GM10248 (cell line): Measurements from ENCODE around the gene COMMD10.

Source experiments
- CTCF ChIA-PET: fragments of 300-600 bp; sonication (Branson Sonifier 250); formaldehyde crosslinking; extraction: SDS; loops from one replicate; lab custom pipeline; 2021; ENCODE audit warnings: antibody characterized with exemption; lab: Yijun Ruan, JAX
- POLR2A ChIA-PET: fragments of 350-650 bp; sonication (Branson Sonifier 250); formaldehyde crosslinking; extraction: SDS; loops from one replicate; lab custom pipeline; 2020; ENCODE audit warnings: antibody characterized with exemption; lab: Yijun Ruan, JAX
- DNase-seq: peaks from one replicate; pipeline ENCODE4 v3.0.0; 2012; ENCODE audit errors: extremely low spot score
- CTCF ChIP-seq: IDR thresholded peaks from 2 replicates; pipeline ENCODE4 v1.5.1; 2012; ENCODE audit warnings: mild to moderate bottlenecking, low read depth; ENCODE audit errors: extremely low read depth, missing control alignments, control extremely low read depth

COMMD10 gene

GRCh38 chr5:116303810-116304209 lies 219.0 kb downstream of the COMMD10 start:
- no peak for DNase-seq
- TF ChIP-seq CTCF, result no peak
- ChIA-PET POLR2A (no interaction called here), CTCF (no interaction called here)

GRCh38 chr5:116305899-116306298 lies 221.1 kb downstream of the COMMD10 start:
- ChIA-PET CTCF (no interaction called here), POLR2A (no interaction called here)
- DNase-seq, result no peak
- no peak for TF ChIP-seq CTCF

GRCh38 chr5:116306846-116307245 lies 222.0 kb downstream of the COMMD10 start:
- TF ChIP-seq CTCF, result no peak
- no peak for DNase-seq
- ChIA-PET POLR2A (no interaction called here), CTCF (no interaction called here)

GRCh38 chr5:116308391-116308790 lies 223.6 kb downstream of the COMMD10 start:
- ChIA-PET POLR2A (no interaction called here), CTCF (interaction anchor here (1.2 kb wide), 1 partner anchor 12 kb away, joined by 5 read pairs; no protein-coding TSS in a partner anchor)
- no peak for DNase-seq
- no peak for TF ChIP-seq CTCF

- no peak for DNase-seq
- ChIA-PET CTCF (interaction anchor here (1.4 kb wide), 1 partner anchor 12 kb away, joined by 4 read pairs; no protein-coding TSS in a partner anchor), POLR2A (no interaction called here)
- no peak for TF ChIP-seq CTCF
These were observed 228.5 kb downstream of the COMMD10 start for GRCh38 chr5:116313366-116313765.

GRCh38 chr5:116315531-116315930 lies 230.7 kb downstream of the COMMD10 start:
- ChIA-PET POLR2A (no interaction called here), CTCF (interaction anchor here (1.2 to 2.1 kb wide), 2 partner anchors 9 to 56 kb away, joined by 3 to 6 read pairs; no protein-coding TSS in a partner anchor)
- DNase-seq, result no peak
- TF ChIP-seq CTCF, result no peak
